Smooth muscle cell (in vitro differentiated cells): ENCODE data around the gene TELO2. TPM values are rescaled to one million over a fixed set of nuclear protein-coding genes. Genes with fewer than 3 reads are reported as not detected.

ENCODE experiments used
- DNase-seq: peaks from one replicate; lab custom pipeline; 2025; ENCODE audit not compliant: unreplicated experiment; lab: John Stamatoyannopoulos, UW
- H2AFZ ChIP-seq: fragments of 200-600 bp; sonication (generic); 2 replicates; pipeline ENCODE4 v1.6.0; 2016; ENCODE audit warnings: antibody characterized with exemption, low read depth, mild to moderate bottlenecking
- H3F3A ChIP-seq: fragments of 200-600 bp; sonication (generic); 2 replicates; pipeline ENCODE4 v1.6.0; 2017; ENCODE audit warnings: antibody characterized with exemption, low read depth
- H3K27ac ChIP-seq: fragments of 200-600 bp; sonication (generic); 2 replicates; pipeline ENCODE4 v1.5.1; 2016; ENCODE audit warnings: low read depth, mild to moderate bottlenecking
- H3K27me3 ChIP-seq: fragments of 200-600 bp; sonication (generic); 2 replicates; pipeline ENCODE4 v1.6.1; 2016; ENCODE audit warnings: low read depth, mild to moderate bottlenecking
- H3K36me3 ChIP-seq: fragments of 200-600 bp; sonication (generic); 2 replicates; pipeline ENCODE4 v1.5.1; 2016; ENCODE audit warnings: low read depth
- H3K4me1 ChIP-seq: fragments of 200-600 bp; sonication (generic); 2 replicates; pipeline ENCODE4 v1.5.1; 2016; ENCODE audit warnings: low read depth
- H3K4me2 ChIP-seq: fragments of 200-600 bp; sonication (generic); 2 replicates; pipeline ENCODE4 v1.6.0; 2016; ENCODE audit warnings: mild to moderate bottlenecking
- H3K4me3 ChIP-seq: fragments of 200-600 bp; sonication (generic); 2 replicates; pipeline ENCODE4 v1.5.1; 2016; ENCODE audit warnings: mild to moderate bottlenecking
- H3K79me2 ChIP-seq: fragments of 200-600 bp; sonication (generic); 2 replicates; pipeline ENCODE4 v1.6.0; 2016; ENCODE audit warnings: low read depth, mild to moderate bottlenecking
- H3K9ac ChIP-seq: fragments of 200-600 bp; sonication (generic); 2 replicates; pipeline ENCODE4 v1.6.0; 2016; ENCODE audit warnings: low read depth
- H3K9me3 ChIP-seq: fragments of 200-600 bp; sonication (generic); replicated peaks from 2 replicates; pipeline ENCODE4 v1.5.1; 2016; ENCODE audit warnings: low read depth
- H4K20me1 ChIP-seq: fragments of 200-600 bp; sonication (generic); 2 replicates; pipeline ENCODE4 v1.6.0; 2016; ENCODE audit warnings: low read depth
- CTCF ChIP-seq: fragments of 200-600 bp; sonication (generic); IDR thresholded peaks from 2 replicates; pipeline ENCODE4 v1.5.1; 2017; ENCODE audit warnings: borderline replicate concordance, mild to moderate bottlenecking, antibody characterized with exemption; ENCODE audit not compliant: insufficient read depth, poor library complexity, severe bottlenecking
- WGBS: methylation state at CpG from one replicate; pipeline ENCODE4 v1.1.7; 2016; ENCODE audit warnings: low lambda C conversion rate; 5-methylcytosine and 5-hydroxymethylcytosine counted together
- polyA plus RNA-seq: library from polyadenylated mRNA; unstranded; fragments of >200 nt; fragmentation: Nextera tagmentation; extraction: Ambion mirVana; gene quantifications from 2 replicates; pipeline ENCODE4 v1.2.1, GENCODE V29; 2016
- total RNA-seq: library from RNA; depleted of rRNA; stranded (reverse); fragments of >200 nt; gene quantifications from 2 replicates; pipeline ENCODE4 v1.2.3, GENCODE V29; 2014

TELO2 gene
- total and polyA plus RNA-seq, 2 experiments from 2014 or later: 6.5 to 22.9 TPM

- H3F3A ChIP-seq: no peaks in the 10 kb centered on the region
- H3K27ac ChIP-seq: no peak overlapping the region
- no peaks in the 10 kb centered on the region for H3K36me3 ChIP-seq
- H3K4me2 ChIP-seq: no peak overlapping the region
- no peaks in the 10 kb centered on the region for H3K79me2 ChIP-seq
- H3K4me1 ChIP-seq: no peaks in the 10 kb centered on the region
- no peak overlapping the region for H2AFZ ChIP-seq
- H3K9ac ChIP-seq: no peak overlapping the region
- H4K20me1 ChIP-seq: no peaks in the 10 kb centered on the region
- 97% methylated on average over 37 of the region's 42 CpGs for WGBS
- H3K4me3 ChIP-seq: no peak overlapping the region
- H3K27me3 ChIP-seq: no peaks in the 10 kb centered on the region
- DNase-seq: no peak
- H3K9me3 ChIP-seq: no peaks in the 10 kb centered on the region
- TF ChIP-seq CTCF: no peak
Measured at GRCh38 chr16:1457489-1458245, 35.5 kb upstream of the TELO2 start.

GRCh38 chr16:1458336-1458976, 34.7 kb upstream of the TELO2 start:
- Histone ChIP-seq H3K79me2 (no peaks in the 10 kb centered on the region), H3K27ac (no peak overlapping the region), H3K4me3 (no peak overlapping the region), H3K36me3 (no peaks in the 10 kb centered on the region), H3K27me3 (no peaks in the 10 kb centered on the region), H3K4me2 (no peak overlapping the region), H3K9ac (no peak overlapping the region), H2AFZ (no peak overlapping the region), H4K20me1 (no peaks in the 10 kb centered on the region), H3F3A (no peaks in the 10 kb centered on the region), H3K4me1 (no peaks in the 10 kb centered on the region), H3K9me3 (no peaks in the 10 kb centered on the region)
- no peak for DNase-seq
- TF ChIP-seq CTCF: no peak
- whole genome bisulfite sequencing: 91% methylated on average over 26 of the region's 26 CpGs

GRCh38 chr16:1458977-1459341, 34.2 kb upstream of the TELO2 start:
- H3K9ac ChIP-seq: no peak overlapping the region
- H3K4me3 ChIP-seq: no peak overlapping the region
- H3K27me3 ChIP-seq: no peaks in the 10 kb centered on the region
- no peak overlapping the region for H3K27ac ChIP-seq
- no peaks in the 10 kb centered on the region for H3K79me2 ChIP-seq
- no peaks in the 10 kb centered on the region for H3K4me1 ChIP-seq
- no peaks in the 10 kb centered on the region for H4K20me1 ChIP-seq
- H2AFZ ChIP-seq: no peak overlapping the region
- TF ChIP-seq CTCF: no peak
- H3F3A ChIP-seq: no peaks in the 10 kb centered on the region
- H3K4me2 ChIP-seq: no peak overlapping the region
- H3K36me3 ChIP-seq: no peaks in the 10 kb centered on the region
- H3K9me3 ChIP-seq: no peaks in the 10 kb centered on the region
- no peak for DNase-seq
- WGBS: 83% methylated on average over 14 of the region's 14 CpGs
